T-helper 2 cell treated with Interferon-gamma antibody and Interleukin-4, amounts not matched to agents 5 μg/mL and 100 μg/mL, for 36 hours (primary cell): Measurements from ENCODE around the gene FAM193A.
"Not testable (repeated sequence)": the region's sequence is repeated elsewhere in the genome, so short reads cannot be mapped to it uniquely, and the experiment has no call there.

Experiments
- DNase-seq: peaks from one replicate; pipeline ENCODE4 v3.0.0; 2021; ENCODE audit warnings: low spot score
- H3K27ac Mint-ChIP-seq: one replicate; pipeline ENCODE4 v1.8.0; 2021; ENCODE audit warnings: mild to moderate bottlenecking, mixed read lengths
- H3K27me3 Mint-ChIP-seq: one replicate; pipeline ENCODE4 v1.8.0; 2021; ENCODE audit warnings: low read depth, mixed read lengths
- H3K36me3 Mint-ChIP-seq: one replicate; pipeline ENCODE4 v1.8.0; 2021; ENCODE audit warnings: low read depth, mixed read lengths
- H3K4me1 Mint-ChIP-seq: one replicate; pipeline ENCODE4 v1.8.0; 2021; ENCODE audit warnings: low read depth, mixed read lengths
- H3K4me3 Mint-ChIP-seq: one replicate; pipeline ENCODE4 v1.8.0; 2022; ENCODE audit warnings: mild to moderate bottlenecking, moderate library complexity, mixed read lengths
- H3K9me3 Mint-ChIP-seq: one replicate; pipeline ENCODE4 v1.8.0; 2021; ENCODE audit warnings: mixed read lengths

Gene FAM193A

DNA sequence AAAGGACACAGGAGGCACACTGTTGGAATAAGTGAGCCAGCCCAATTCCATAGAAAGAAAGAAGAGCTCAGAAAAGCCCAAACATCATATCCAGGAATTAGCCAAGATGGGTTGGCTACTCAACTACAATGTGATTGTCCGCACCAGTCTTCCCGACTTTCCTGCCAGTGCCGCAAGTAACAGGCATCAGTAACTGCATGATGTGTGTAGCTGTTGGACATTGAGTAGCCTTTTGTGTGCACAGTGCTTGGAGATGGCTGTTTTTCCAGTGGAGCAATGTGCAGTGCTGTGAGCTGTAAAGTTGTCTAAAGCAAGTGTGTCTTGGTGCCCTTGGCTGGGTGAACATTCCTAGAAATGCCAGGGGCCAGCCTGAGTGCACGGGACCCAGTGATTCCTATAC lies 29.2 kb upstream of the FAM193A start:
- H3K27ac Mint-ChIP-seq: no peak overlapping the region
- H3K27me3 Mint-ChIP-seq: no peaks in the 10 kb centered on the region
- no peak overlapping the region for H3K4me3 Mint-ChIP-seq
- DNase-seq: no peak
- peaks cover 2% of the 10 kb centered on the region for H3K4me1 Mint-ChIP-seq
- H3K36me3 Mint-ChIP-seq: peaks cover 44% of the 10 kb centered on the region
- no peaks in the 10 kb centered on the region for H3K9me3 Mint-ChIP-seq

DNA sequence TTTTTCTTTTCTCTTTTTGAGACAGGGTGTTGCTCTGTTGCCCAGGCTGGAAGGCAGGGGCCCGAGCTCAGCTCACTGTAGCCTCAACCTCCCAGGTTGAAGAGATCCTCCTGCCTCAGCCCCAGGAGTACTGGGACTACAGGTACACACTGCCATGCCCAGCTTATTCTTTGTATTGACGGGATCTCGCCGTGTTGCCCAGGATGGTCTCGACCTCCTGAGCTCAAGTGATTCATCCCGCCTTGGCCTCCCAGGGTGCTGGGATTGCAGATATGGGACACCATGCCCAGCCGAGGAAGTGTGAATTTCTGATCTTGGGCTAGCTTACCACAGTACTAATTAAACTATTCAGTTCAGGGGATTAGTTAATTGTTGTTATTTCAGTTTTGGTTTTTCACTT lies 28.6 kb upstream of the FAM193A start:
- no peak for DNase-seq
- Mint-ChIP-seq H3K27me3 (no peaks in the 10 kb centered on the region), H3K36me3 (peaks cover 45% of the 10 kb centered on the region), H3K9me3 (no peaks in the 10 kb centered on the region), H3K27ac (no peak overlapping the region), H3K4me3 (no peak overlapping the region), H3K4me1 (peaks cover 2% of the 10 kb centered on the region)

DNA sequence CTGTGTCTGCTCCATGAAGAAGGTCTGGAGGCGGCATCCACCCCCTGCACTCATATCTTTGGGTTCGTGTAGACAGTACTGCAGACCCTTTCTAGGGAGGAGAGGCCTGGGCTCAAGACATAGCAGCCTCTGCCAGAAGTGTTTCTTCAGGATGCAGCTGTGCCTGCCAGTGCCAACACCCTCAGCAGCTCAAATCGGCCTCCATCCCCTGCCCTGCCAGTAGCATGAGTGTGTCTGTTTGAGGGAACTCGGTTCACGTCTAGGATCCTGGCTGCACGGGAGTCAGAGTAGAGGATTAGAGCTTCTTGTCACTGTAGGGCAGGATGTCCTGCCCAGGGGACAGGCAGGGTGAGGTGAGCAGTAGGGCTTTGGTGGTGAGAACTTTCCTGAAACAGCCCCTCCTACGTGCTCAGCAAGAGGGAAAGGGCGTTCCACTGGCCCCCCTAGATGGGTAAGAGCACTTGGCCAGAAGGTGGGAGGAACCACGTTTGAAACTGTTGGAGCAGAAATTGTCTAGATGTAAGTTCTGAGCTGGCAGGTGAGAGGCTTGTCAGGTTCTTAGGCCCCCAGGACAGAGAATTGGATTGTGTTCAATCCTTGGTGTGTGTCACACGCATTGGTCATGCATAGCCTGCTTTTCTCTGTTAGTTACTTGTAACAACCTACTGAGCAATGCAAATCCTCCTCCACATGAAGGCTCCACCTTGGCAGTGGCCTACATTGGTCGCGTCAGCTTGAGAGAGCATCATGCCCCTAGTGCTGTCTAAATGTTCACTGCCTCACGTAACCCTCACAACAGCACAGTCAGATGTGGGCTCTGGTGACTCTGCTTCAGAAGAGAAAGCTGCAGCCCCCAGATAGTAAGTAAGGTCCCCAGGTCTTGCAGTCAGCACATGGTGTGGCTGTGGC lies 25.8 kb upstream of the FAM193A start:
- no peak overlapping the region for H3K27ac Mint-ChIP-seq
- no peak for DNase-seq
- H3K4me1 Mint-ChIP-seq: peaks cover 2% of the 10 kb centered on the region
- no peak overlapping the region for H3K4me3 Mint-ChIP-seq
- H3K27me3 Mint-ChIP-seq: no peaks in the 10 kb centered on the region
- H3K9me3 Mint-ChIP-seq: no peaks in the 10 kb centered on the region
- H3K36me3 Mint-ChIP-seq: peaks cover 57% of the 10 kb centered on the region

DNA sequence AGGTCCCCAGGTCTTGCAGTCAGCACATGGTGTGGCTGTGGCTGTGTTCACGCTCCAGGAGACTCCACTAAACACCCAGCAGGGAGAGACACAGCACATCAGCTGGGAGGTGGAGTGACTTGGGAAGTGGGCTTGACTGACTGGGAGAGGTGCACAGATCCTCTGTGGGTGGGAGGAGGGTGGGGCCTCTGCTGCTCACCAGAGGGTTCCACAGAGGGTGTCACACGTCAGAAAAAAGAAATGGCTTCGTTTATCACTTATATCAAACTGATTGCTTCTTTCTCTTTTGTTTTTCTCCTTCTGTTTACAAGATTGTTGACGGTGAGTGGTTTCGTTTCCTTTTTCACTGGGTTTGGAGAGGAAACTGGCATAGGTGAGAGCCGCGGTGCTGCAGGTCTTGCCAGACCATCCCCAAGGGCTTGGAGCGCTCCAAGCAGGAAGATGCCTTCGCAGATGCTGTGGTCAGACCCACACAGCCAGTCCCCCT lies 24.8 kb upstream of the FAM193A start:
- DNase-seq: no peak
- H3K4me1 Mint-ChIP-seq: peaks cover 2% of the 10 kb centered on the region
- H3K27ac Mint-ChIP-seq: no peak overlapping the region
- H3K9me3 Mint-ChIP-seq: no peaks in the 10 kb centered on the region
- no peak overlapping the region for H3K4me3 Mint-ChIP-seq
- peaks cover 59% of the 10 kb centered on the region for H3K36me3 Mint-ChIP-seq
- no peaks in the 10 kb centered on the region for H3K27me3 Mint-ChIP-seq

DNA sequence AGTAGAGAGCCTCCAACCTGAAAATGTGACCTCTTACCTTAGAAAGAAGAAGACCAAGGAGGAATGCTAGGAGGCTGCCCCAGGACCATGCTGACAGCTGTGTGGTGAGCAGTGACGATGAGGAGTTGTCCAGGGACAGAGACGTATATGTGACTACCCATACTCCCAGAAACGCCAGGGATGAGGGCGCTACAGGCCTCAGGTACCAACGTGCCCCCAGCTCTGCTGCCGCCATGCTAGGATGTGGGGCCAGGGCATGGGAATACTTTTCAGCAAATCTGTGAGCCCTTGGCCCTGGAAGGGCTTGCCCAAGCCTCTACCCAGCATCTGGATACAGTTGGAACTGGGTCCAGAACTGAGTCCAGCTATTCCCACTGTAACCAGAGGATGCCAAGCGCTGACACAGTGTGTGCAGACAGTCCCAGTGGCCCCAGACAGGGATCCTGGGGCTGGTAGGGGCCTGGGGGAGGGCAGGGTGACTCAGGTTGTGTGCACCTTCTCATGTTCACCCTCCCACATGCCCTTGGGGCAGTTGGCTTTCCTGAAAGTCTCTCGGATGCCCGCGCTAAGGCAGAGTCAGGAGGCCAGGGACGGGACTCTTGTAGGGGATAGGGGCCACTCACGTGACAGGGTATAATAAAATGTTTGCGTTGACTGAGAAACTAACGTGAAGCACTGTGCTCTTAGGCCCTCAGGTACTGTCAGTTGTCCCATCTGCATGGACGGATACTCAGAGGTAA lies 23.9 kb upstream of the FAM193A start:
- no peak for DNase-seq
- peaks cover 2% of the 10 kb centered on the region for H3K4me1 Mint-ChIP-seq

DNA sequence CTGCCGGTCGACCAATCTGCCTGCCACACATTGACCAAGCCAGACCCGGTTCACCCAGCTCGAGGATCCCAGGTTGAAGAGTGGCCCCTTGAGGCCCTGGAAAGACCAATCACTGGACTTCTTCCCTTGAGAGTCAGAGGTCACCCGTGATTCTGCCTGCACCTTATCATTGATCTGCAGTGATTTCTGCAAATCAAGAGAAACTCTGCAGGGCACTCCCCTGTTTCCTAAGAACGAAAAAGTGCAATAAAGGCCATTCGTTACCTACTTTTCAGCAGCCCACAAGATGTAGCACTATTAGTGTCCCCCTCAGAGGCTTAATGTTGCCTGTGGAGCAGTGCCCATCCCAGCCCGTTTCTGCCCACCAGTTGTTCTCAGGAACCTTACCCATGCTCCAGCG lies 22.3 kb upstream of the FAM193A start:
- H3K4me3 Mint-ChIP-seq, H3K4me1 Mint-ChIP-seq, H3K9me3 Mint-ChIP-seq, H3K27ac Mint-ChIP-seq, H3K27me3 Mint-ChIP-seq, DNase-seq: not testable (repeated sequence)
- H3K36me3 Mint-ChIP-seq: peaks cover 51% of the 10 kb centered on the region

More for the DNA sequence above, 23.9 kb upstream of the FAM193A start:
- peaks cover 54% of the 10 kb centered on the region for H3K36me3 Mint-ChIP-seq
- H3K9me3 Mint-ChIP-seq: no peaks in the 10 kb centered on the region
- H3K27ac Mint-ChIP-seq: no peak overlapping the region
- H3K27me3 Mint-ChIP-seq: no peaks in the 10 kb centered on the region
- H3K4me3 Mint-ChIP-seq: no peak overlapping the region

DNA sequence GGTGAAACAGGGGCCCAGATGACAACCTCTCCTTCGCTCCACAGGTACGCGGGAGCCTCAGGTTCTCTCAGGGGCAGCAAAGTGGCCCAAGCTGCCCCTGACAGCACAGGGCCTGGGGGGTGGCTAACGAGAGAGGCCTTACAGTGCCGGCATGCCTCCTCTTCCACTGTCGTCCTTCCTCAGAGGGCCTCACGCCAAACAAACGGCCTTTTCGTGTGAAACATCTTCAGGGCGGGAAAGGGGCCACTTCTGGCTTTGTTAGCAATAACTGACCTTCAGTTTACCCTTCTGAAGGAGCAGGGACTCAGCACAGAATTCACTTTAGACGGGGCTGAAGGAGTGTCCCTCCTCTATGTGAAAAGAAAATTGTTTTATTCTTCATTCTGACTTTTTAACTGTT lies 21.5 kb upstream of the FAM193A start:
- H3K36me3 Mint-ChIP-seq: peaks cover 50% of the 10 kb centered on the region
- H3K4me3 Mint-ChIP-seq, H3K27ac Mint-ChIP-seq, H3K4me1 Mint-ChIP-seq, H3K27me3 Mint-ChIP-seq, DNase-seq, H3K9me3 Mint-ChIP-seq: not testable (repeated sequence)

DNA sequence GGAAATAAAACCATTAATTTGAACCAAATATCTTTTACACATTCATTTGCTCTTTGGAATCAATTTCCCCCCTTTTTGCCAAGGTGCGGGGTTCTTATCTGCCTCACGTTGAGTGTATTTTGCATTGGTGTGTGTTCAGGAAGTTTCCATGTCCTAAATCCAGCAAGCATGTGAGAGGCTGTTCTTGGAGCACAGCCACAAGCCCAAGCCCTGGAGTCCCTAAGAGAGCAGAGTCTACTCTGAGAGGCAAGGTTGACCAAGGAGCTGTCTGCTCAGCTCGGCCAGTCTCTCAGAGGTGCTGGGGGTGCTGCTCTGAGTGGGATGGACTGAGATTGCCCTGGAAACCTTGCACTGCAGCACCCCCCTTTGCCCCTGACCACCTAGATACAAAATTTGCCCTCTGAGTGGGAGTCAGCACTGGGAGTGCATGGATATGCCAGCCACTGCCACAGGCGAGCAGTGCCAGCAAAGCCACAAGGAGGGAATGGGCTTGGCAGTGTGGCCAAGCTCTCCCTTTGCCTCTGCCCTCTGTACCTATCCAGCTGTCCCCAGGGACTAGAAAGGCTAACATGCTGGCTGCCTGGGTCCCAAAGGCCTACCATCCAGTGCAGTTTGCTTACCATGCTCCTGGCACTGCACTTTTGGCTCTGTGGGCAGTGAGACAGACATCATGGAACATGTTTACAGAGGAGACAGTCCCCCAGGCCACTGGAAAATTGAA lies 20.5 kb upstream of the FAM193A start:
- H3K4me1 Mint-ChIP-seq: no peaks in the 10 kb centered on the region
- no peaks in the 10 kb centered on the region for H3K27me3 Mint-ChIP-seq
- peaks cover 42% of the 10 kb centered on the region for H3K36me3 Mint-ChIP-seq
- H3K4me3 Mint-ChIP-seq: no peak overlapping the region
- H3K9me3 Mint-ChIP-seq: no peaks in the 10 kb centered on the region
- peak overlapping the region; percentile 24 for H3K27ac Mint-ChIP-seq
- no peak for DNase-seq

DNA sequence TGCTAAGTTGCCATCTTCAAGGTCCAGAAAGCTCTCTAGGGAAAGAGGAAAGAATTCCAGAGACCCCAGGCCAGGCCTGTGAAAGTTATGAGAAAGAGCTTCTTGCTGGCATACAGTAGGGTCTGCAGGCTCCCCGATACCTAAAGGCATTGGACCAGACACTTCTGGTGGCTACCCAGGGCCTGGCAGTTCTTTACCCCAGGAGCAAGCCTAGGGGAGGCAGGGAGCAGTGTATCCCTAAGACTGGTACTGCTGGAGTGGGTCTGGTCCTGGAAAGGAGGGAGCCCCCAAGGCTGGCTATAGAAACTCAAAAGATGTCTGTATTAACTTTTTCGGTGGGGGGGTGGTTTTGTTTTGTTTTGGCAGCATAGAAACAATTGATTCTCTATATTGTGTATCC lies 19.8 kb upstream of the FAM193A start:
- Mint-ChIP-seq H3K4me3 (no peak overlapping the region), H3K27me3 (no peaks in the 10 kb centered on the region), H3K36me3 (peaks cover 43% of the 10 kb centered on the region), H3K4me1 (no peaks in the 10 kb centered on the region), H3K9me3 (no peaks in the 10 kb centered on the region), H3K27ac (no peak overlapping the region)
- DNase-seq: no peak

DNA sequence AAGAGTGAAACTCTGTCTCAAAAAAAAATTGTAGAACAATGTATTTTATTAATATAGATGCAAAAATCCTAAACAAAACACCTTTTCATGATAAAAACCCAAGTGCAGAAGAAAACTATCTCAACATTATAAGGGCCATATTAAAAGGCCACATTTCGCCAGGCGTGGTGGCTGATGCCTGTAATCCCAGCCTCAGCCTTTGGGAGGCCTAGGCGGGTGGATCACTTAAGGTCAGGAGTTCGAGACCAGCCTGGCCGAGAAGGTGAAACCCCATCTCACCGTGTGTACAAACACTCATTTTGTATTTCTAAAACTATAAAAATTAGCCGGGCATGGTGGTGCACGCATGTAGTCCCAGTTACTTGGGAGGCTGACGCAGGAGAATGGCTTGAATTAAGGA lies 9.9 kb upstream of the FAM193A start:
- H3K4me3 Mint-ChIP-seq: no peak overlapping the region
- H3K27ac Mint-ChIP-seq: no peak overlapping the region
- H3K9me3 Mint-ChIP-seq: no peaks in the 10 kb centered on the region
- H3K27me3 Mint-ChIP-seq: no peaks in the 10 kb centered on the region
- H3K4me1 Mint-ChIP-seq: no peaks in the 10 kb centered on the region
- H3K36me3 Mint-ChIP-seq: no peaks in the 10 kb centered on the region
- no peak for DNase-seq

DNA sequence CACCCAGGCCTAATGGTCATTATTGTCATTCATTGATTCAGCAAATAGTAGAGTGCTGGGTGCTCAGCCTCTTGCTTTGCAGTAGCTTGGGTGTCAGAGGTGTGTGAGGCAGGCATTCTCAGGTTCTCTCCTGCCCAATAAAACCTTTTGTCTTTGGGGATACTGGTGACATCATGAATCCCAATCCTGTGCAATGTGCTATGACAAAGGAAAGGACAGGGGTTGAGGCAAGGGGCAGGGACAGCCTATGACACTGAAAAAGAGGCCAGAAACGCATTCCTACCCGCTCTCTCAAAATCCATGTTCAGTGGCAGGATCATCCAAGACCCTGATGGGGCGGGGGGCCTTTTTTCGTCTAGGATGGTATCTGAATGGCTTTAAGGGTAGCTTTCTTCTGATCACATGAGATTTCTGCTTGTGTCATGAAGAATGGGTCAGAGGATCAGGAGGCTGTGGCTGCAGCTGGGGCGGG lies 1.5 kb upstream of the FAM193A start:
- DNase-seq: no peak
- H3K9me3 Mint-ChIP-seq: no peaks in the 10 kb centered on the region
- peak overlapping the region; percentile 93 for H3K27ac Mint-ChIP-seq
- H3K4me3 Mint-ChIP-seq: peak overlapping the region; percentile 89
- H3K4me1 Mint-ChIP-seq: peaks cover 15% of the 10 kb centered on the region
- H3K27me3 Mint-ChIP-seq: no peaks in the 10 kb centered on the region
- peaks cover 7% of the 10 kb centered on the region for H3K36me3 Mint-ChIP-seq

DNA sequence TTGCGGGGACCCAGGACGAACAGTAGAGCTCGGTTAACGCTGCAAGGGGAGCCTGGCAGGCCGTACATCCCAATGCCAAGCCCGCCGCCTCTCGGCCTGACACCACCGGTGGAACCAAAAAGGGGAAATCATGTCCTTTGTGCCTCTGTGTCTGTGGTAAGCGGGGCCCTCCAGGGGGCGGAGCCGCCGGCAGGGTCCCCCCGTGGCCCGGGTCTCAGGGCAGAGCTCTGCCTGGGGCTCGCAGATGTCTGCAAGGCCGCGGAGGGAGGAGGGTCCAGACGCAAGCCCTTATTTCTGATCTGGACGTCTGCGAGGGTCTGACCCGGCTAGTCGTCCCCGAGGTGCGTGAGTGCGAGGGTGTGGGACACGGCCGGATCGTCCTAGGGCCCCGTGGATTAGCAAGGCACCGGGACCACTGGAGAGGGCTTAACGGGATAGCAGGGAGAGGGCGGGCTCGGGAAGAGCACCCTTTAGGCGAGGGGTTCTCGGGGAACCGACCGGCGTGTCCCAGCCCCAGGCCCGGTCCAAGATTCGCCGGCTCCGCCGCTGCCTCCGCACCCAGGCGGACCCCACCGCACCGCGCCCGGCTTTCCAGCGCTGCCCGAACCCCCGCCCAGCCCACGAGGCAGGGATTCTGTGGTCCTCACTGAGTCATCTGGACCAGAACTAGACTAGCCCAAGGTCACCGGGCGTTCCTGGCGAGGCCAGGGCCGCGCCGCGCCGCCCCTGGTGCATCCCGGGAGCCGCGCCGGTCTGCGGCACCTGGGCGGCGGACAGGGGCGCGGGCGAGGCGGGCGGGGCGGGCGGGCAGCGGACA lies 863 bp upstream of the FAM193A start:
- no peaks in the 10 kb centered on the region for H3K27me3 Mint-ChIP-seq
- peak overlapping the region; percentile 89 for H3K4me3 Mint-ChIP-seq
- no peaks in the 10 kb centered on the region for H3K9me3 Mint-ChIP-seq
- H3K27ac Mint-ChIP-seq: peak overlapping the region; percentile 93
- H3K4me1 Mint-ChIP-seq: peaks cover 15% of the 10 kb centered on the region
- peak; percentile 45 for DNase-seq
- H3K36me3 Mint-ChIP-seq: peaks cover 7% of the 10 kb centered on the region
